ENCODE data around the gene SNRPN.

- no peak for TF ChIP-seq CTCF (optimal IDR thresholded peaks at IDR 0.05 in 1 of 3, IDR thresholded peaks at IDR 0.05 in 1 of 3, conservative IDR thresholded peaks at IDR 0.05 in 1 of 3; ENCODE audit: extremely low read depth in 1 of 3, insufficient read depth in 2 of 3, low read length in 3 of 3)
- no peak for TF ChIP-seq EZH2 (IDR thresholded peaks at IDR 0.05; ENCODE audit: low read length)
Observed at GRCh38 chr15:25022233-25022632, 67.4 kb downstream of the SNRPN start.
